WERI-Rb-1 (cell line): ENCODE results near the gene KLHL3.

Experiments used
- DNase-seq: peaks from one replicate; pipeline ENCODE4 v3.0.0-alpha.2; 2020
- H3K27ac ChIP-seq: fragments of 250-450 bp; sonication (Bioruptor Pico); 2 replicates; pipeline ENCODE4 v1.5.1; 2020; ENCODE audit warnings: mild to moderate bottlenecking, moderate library complexity
- H3K27me3 ChIP-seq: fragments of 250-450 bp; sonication (Bioruptor Pico); 2 replicates; pipeline ENCODE4 v1.5.1; 2021; ENCODE audit warnings: mild to moderate bottlenecking, low read depth, moderate library complexity; ENCODE audit not compliant: insufficient read depth, severe bottlenecking
- H3K36me3 ChIP-seq: fragments of 250-450 bp; sonication (Bioruptor Pico); 2 replicates; pipeline ENCODE4 v1.5.1; 2020; ENCODE audit warnings: mild to moderate bottlenecking, moderate library complexity
- H3K4me3 ChIP-seq: 2 replicates; pipeline ENCODE4 v1.5.1; 2011; ENCODE audit warnings: low read depth, mild to moderate bottlenecking, control low read depth, low read length
- H3K9me3 ChIP-seq: fragments of 250-450 bp; sonication (Bioruptor Pico); 2 replicates; pipeline ENCODE4 v1.5.1; 2021; ENCODE audit warnings: mild to moderate bottlenecking, moderate library complexity; ENCODE audit not compliant: severe bottlenecking
- TF ChIP-seq, protein P1 (sequence below): IDR thresholded peaks from 2 replicates; pipeline ENCODE4 v1.5.1; 2011; ENCODE audit warnings: low read depth, mild to moderate bottlenecking, control low read depth, inconsistent platforms, low read length

Gene KLHL3

DNA sequence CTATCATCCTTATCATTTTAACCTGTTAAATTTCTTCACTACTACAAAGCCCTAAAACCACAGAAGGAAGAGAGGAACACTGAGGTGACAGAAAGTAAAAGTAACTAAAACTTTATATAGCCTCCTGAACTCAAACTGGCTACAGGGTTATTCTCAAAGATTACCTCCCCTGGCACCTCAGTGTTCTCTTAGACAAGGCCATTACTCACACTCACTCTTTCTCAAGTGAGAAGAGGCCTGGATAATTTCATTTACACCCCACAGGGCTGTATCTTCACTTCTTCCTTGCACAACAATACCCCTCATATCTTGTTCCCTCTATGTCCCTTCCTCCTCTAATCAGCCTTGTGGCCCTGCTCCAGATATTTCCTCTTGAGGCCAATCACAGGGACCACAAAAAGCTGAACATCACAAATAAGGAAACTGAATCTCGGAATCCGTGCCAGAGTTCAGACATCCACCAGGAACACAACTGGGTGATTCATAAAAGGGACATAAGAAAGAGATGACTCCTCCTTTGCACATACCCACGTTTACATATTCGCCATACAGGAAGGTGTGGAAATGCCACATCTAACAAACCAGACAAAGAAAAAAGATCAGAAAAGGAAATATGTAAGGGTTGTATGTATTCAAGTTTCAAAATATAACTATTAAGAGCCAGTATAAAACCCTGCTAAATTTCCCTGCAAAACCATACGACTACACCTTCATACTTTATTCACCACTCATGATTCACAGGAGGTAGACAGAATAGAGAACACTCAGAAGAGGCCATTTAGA, 1.7 kb upstream of the KLHL3 start:
- H3K9me3 ChIP-seq: no peaks in the 10 kb centered on the region
- no peak for DNase-seq
- no peak overlapping the region for H3K27ac ChIP-seq
- H3K36me3 ChIP-seq: no peaks in the 10 kb centered on the region
- no peak overlapping the region for H3K4me3 ChIP-seq
- H3K27me3 ChIP-seq: no peaks in the 10 kb centered on the region
- TF ChIP-seq, protein P1, sequence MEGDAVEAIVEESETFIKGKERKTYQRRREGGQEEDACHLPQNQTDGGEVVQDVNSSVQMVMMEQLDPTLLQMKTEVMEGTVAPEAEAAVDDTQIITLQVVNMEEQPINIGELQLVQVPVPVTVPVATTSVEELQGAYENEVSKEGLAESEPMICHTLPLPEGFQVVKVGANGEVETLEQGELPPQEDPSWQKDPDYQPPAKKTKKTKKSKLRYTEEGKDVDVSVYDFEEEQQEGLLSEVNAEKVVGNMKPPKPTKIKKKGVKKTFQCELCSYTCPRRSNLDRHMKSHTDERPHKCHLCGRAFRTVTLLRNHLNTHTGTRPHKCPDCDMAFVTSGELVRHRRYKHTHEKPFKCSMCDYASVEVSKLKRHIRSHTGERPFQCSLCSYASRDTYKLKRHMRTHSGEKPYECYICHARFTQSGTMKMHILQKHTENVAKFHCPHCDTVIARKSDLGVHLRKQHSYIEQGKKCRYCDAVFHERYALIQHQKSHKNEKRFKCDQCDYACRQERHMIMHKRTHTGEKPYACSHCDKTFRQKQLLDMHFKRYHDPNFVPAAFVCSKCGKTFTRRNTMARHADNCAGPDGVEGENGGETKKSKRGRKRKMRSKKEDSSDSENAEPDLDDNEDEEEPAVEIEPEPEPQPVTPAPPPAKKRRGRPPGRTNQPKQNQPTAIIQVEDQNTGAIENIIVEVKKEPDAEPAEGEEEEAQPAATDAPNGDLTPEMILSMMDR: no peak

DNA sequence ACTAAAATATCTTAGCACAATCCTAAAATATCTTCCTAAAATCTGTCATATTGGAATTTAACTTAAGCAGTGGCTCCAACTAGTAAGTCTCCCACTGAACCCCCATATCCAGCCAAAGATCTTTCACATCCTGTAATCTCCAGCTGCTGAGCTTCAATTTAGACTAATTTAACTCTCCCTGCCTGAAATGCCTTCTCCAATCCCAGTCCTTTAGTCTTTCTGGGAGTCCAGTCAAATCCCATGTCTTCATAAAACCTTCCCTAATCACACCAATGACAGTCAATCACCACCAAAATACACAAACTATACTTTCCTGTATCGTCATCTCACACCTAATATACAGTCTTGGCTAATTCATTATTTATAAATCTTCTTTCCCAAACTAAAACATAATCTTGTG, 607 bp upstream of the KLHL3 start:
- no peaks in the 10 kb centered on the region for H3K27me3 ChIP-seq
- H3K27ac ChIP-seq: no peak overlapping the region
- H3K4me3 ChIP-seq: no peak overlapping the region
- H3K36me3 ChIP-seq: no peaks in the 10 kb centered on the region
- no peak for DNase-seq
- TF ChIP-seq, protein P1: no peak
- H3K9me3 ChIP-seq: no peaks in the 10 kb centered on the region

DNA sequence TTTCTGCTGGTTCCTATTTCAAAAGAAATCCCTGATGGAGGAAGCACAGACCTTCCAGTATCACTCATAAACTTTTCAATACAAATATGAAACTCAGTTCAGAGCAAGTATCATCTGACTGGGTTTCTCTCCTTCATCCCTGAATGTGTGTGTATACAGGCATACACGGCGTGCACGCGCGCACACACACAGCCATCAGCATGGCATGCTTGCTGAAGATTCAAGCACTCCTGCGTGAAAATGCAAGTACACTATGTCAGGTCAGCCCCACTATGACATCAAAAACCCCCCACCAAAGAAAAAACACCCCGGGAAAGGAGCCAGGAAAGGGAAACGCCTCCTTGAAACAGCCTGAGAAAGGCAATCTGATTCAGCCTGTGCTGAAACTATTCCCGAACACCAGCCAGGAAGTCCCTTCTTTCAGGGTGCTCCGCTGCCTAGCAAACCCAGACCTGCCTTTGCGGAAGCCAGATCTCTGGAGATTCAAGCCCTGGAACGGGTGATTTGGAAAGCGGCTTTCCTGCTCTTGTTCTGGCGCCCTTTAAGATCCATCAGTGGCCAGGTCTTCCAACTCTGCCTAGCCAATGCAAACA, 831 bp downstream of the KLHL3 start:
- peak overlapping the region; percentile 48 for H3K27ac ChIP-seq
- no peaks in the 10 kb centered on the region for H3K9me3 ChIP-seq
- TF ChIP-seq, protein P1: no peak
- H3K4me3 ChIP-seq: peak overlapping the region; percentile 48
- peak; percentile 30 for DNase-seq
- no peaks in the 10 kb centered on the region for H3K27me3 ChIP-seq
- H3K36me3 ChIP-seq: no peaks in the 10 kb centered on the region

DNA sequence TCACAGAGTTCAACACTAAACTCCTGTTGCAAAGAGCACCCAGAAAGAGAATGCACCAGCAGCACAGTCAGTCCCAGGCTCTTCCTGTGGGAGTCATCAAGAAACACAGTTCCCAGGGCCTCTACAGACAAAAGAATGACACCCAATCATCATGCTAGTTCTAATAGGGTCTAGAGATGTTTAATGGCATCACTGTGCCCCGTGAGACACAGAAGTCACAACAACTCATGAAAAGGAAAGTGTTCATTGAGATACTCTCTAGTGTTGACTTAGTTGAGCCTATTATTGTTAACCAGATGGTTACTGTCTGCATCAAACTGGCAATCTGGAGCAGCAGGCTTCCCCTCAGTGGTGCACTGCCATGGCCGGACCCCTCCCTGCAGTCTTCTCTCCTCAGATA, 1.6 kb downstream of the KLHL3 start:
- Histone ChIP-seq H3K36me3 (no peaks in the 10 kb centered on the region), H3K4me3 (no peak overlapping the region; the same call in 1 of the 2 replicates), H3K27ac (no peak overlapping the region), H3K27me3 (no peaks in the 10 kb centered on the region), H3K9me3 (no peaks in the 10 kb centered on the region)
- TF ChIP-seq, protein P1: no peak
- DNase-seq: no peak

DNA sequence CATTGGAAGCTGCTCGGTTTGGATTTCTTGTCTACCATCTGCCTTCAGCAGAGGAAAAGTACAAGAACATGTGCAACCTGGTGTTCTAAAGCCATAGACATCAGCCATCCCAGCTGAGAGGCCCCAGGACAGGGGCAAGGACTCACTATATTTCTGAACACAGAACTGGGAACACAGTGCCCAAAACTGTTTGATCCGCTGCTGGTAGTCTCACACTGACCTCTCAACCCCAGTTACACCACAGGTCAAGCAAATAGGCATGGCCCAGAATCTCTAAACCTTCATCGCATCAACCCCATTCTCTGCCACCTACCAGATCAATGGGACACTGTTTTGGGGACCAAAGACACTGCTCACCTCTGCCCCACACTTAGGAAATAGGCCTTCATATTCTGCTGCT, 2.0 kb downstream of the KLHL3 start:
- TF ChIP-seq, protein P1: no peak
- no peaks in the 10 kb centered on the region for H3K36me3 ChIP-seq
- DNase-seq: no peak
- no peaks in the 10 kb centered on the region for H3K9me3 ChIP-seq
- H3K27ac ChIP-seq: no peak overlapping the region
- no peak overlapping the region for H3K4me3 ChIP-seq
- no peaks in the 10 kb centered on the region for H3K27me3 ChIP-seq
